Mucosa of descending colon (tissue), 3 donors: ENCODE results near the gene RFX3. TPM values are rescaled to one million over a fixed set of nuclear protein-coding genes. Genes with fewer than 3 reads are reported as not detected.

Source experiments
- ATAC-seq: fragments of 200-7000 bp; cut with Tn5 transposase; one replicate; pipeline ENCODE4 v1.9.1; 2020; ENCODE audit warnings: mild to moderate bottlenecking, moderate library complexity
- DNase-seq, 3 donors: peaks; one replicate each; pipeline ENCODE4 v3.0.0-alpha.2; 2020
- H3K36me3 ChIP-seq: fragments of 200-600 bp; one replicate; pipeline ENCODE4 v1.8.0; 2021; ENCODE audit warnings: low read depth, mild to moderate bottlenecking
- H3K4me1 ChIP-seq: fragments of 200-600 bp; one replicate; pipeline ENCODE4 v1.8.0; 2021; ENCODE audit warnings: low read depth, mild to moderate bottlenecking
- H3K4me3 ChIP-seq: fragments of 200-600 bp; one replicate; pipeline ENCODE4 v1.8.0; 2021; ENCODE audit warnings: mild to moderate bottlenecking
- H3K9me3 ChIP-seq: fragments of 200-600 bp; one replicate; pipeline ENCODE4 v1.8.0; 2021; ENCODE audit warnings: mild to moderate bottlenecking
- intact Hi-C, 2 donors: fragments of 100-400 bp; cut with DNase I in 1 of 2; cut with micrococcal nuclease in 1 of 2; formaldehyde crosslinking; loops; one replicate each; pipeline versions ENCODE4 v1.11.0 to v1.11.1; 2022; cut with DNase I, micrococcal nuclease
- total RNA-seq, 3 donors: library from RNA; stranded (reverse); fragmentation: NEBNext Ultra II Directional in 2 of 3; extraction: Animal tissue kit (Norgen Biotek cat#: 25700) in 2 of 3; gene quantifications; one replicate each; pipeline versions ENCODE4 v1.2.1 to v1.2.4, GENCODE V29; 2021 to 2023
- TF ChIP-seq, protein P1 (sequence below): fragments of 200-600 bp; IDR thresholded peaks from one replicate; pipeline ENCODE4 v1.8.0; 2022; ENCODE audit warnings: antibody characterized with exemption, mild to moderate bottlenecking
- donor health status: DM: no; HTN: no; CAD: no; lungs with moderate emphysema.
- donor health status: DM: no; HTN: no; CAD: no.
- donor health status: DM: no; HTN: yes; CAD: no.

RFX3 gene
- total RNA-seq, 3 donors from 2014 or later, result 12.0 to 13.3 (median 12.3) TPM

DNA sequence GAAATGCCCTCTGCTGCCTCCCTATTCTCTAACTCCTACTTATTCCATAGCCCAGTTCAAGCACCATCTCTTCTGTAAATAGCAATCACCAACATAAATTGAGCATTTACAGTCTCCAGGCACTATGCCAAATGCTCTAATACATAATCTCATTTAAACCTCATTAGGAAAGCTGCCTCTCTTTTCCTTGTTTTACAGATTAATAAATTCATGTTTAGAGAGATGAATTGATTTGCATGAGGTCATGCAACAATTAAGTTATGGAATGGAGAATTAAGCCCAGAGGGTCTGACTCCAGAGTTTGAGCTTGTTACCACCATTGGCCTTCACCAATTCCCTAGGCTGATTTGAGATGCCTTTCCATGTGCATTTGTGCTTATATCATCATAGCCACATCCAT, 23.4 kb upstream of the RFX3 start:
- ATAC-seq (no peak), DNase-seq (no peak)
- Histone ChIP-seq H3K4me1 (no peaks in the 10 kb centered on the region), H3K4me3 (no peak overlapping the region), H3K9me3 (no peaks in the 10 kb centered on the region), H3K36me3 (no peaks in the 10 kb centered on the region)
- TF ChIP-seq, protein P1, sequence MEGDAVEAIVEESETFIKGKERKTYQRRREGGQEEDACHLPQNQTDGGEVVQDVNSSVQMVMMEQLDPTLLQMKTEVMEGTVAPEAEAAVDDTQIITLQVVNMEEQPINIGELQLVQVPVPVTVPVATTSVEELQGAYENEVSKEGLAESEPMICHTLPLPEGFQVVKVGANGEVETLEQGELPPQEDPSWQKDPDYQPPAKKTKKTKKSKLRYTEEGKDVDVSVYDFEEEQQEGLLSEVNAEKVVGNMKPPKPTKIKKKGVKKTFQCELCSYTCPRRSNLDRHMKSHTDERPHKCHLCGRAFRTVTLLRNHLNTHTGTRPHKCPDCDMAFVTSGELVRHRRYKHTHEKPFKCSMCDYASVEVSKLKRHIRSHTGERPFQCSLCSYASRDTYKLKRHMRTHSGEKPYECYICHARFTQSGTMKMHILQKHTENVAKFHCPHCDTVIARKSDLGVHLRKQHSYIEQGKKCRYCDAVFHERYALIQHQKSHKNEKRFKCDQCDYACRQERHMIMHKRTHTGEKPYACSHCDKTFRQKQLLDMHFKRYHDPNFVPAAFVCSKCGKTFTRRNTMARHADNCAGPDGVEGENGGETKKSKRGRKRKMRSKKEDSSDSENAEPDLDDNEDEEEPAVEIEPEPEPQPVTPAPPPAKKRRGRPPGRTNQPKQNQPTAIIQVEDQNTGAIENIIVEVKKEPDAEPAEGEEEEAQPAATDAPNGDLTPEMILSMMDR, result no peak
- intact Hi-C loops, result no loop called here

DNA sequence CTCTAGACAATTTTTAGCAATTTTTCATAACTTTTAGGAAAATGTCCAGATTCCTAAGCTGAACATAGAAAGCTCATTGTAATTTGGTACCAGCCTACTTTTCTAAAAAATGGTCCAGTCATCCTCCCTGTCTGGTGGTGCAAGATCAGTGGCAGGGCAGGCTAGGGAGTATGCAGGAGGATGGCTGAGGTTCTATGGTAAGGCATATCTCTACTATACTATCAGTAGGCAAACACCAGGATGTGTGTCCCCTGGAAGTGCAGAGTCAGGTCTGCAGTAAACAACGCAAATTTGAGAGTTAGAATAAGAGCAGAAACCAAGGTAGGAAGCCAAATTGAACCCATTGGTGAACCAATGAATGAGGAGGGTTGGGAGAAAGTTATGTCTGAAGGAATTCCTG, 22.8 kb upstream of the RFX3 start:
- TF ChIP-seq, protein P1, result no peak
- intact Hi-C loops, result no loop called here
- DNase-seq (no peak), ATAC-seq (no peak)
- no peaks in the 10 kb centered on the region for H3K36me3 ChIP-seq
- no peaks in the 10 kb centered on the region for H3K9me3 ChIP-seq
- H3K4me1 ChIP-seq, result no peaks in the 10 kb centered on the region
- no peak overlapping the region for H3K4me3 ChIP-seq

GRCh38 chr9:3541206-3541605, 15.4 kb upstream of the RFX3 start:
- intact Hi-C loops, result no loop called here
- Histone ChIP-seq H3K9me3 (no peaks in the 10 kb centered on the region), H3K4me1 (no peaks in the 10 kb centered on the region), H3K4me3 (no peak overlapping the region), H3K36me3 (no peaks in the 10 kb centered on the region)
- ATAC-seq (no peak), DNase-seq (no peak)
- TF ChIP-seq, protein P1, result no peak

- H3K4me3 ChIP-seq, result no peak overlapping the region
- DNase-seq, result no peak
- intact Hi-C loops, result no loop called here
Measured at GRCh38 chr9:3534614-3535404, 9.0 kb upstream of the RFX3 start.

DNA sequence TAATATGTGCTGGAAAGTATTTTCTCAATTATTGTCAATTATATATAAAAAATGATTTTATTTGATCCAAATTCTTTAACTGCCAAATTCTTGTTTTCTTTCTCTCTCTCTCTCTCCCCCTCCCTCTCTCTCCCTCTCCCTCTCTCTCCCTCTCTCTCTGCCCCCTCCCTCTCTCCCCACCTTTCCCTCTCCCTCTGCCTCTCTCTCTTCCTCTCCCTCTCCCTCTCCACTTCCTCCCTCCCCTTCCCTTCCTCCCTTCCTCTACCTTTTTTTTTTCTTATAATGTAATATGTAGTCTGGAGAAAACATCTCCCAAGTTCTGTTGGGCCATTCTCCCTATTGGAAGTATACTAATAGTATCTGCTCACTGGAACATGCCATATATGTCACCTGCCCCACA, 6.4 kb upstream of the RFX3 start:
- Histone ChIP-seq H3K9me3 (no peaks in the 10 kb centered on the region), H3K4me1 (peaks cover 4% of the 10 kb centered on the region), H3K36me3 (no peaks in the 10 kb centered on the region), H3K4me3 (no peak overlapping the region)
- DNase-seq (no peak), ATAC-seq (no peak)
- intact Hi-C loops, result no loop called here
- TF ChIP-seq, protein P1, result no peak

More at GRCh38 chr9:3534614-3535404, 9.0 kb upstream of the RFX3 start:
- H3K36me3 ChIP-seq, result no peaks in the 10 kb centered on the region
- no peaks in the 10 kb centered on the region for H3K4me1 ChIP-seq
- TF ChIP-seq, protein P1, result no peak
- peak; percentile 69 for ATAC-seq
- H3K9me3 ChIP-seq, result no peaks in the 10 kb centered on the region
